HCT116 (cell line): ENCODE measurements around the gene RBM20. TPM values are rescaled to one million over a fixed set of nuclear protein-coding genes. Genes with fewer than 3 reads are reported as not detected.

Experiments
- ATAC-seq: fragments of 200-7000 bp; cut with Tn5 transposase; 2 replicates; pipeline ENCODE4 v1.9.1; 2020; ENCODE audit warnings: mild to moderate bottlenecking, moderate library complexity
- BruUV-seq: library from RNA; stranded (reverse); fragments of 400-500 nt; replicated peaks from 2 replicates; lab custom pipeline; 2021; lab: Mats Ljungman, UMichigan
- CTCF ChIA-PET: fragments of 300-600 bp; sonication (Branson Sonifier 250); formaldehyde crosslinking; loops from one replicate; lab custom pipeline; 2021; ENCODE audit warnings: antibody characterized with exemption; lab: Charles Lee
- POLR2A ChIA-PET: fragments of 300-600, 350-600 bp; sonication (Branson Sonifier 250); formaldehyde crosslinking; loops from one replicate; lab custom pipeline; 2021; ENCODE audit warnings: antibody characterized with exemption; lab: Charles Lee
- RAD21 ChIA-PET, 2 experiments: fragments of 300-600 bp; sonication (Branson Sonifier 250); formaldehyde crosslinking; loops; one replicate each; lab custom pipeline; 2023; ENCODE audit warnings: low total read pairs in 2 of 2; ENCODE audit not compliant: uncharacterized antibody in 2 of 2, unreplicated experiment in 2 of 2, low non-redundant PET in 1 of 2; lab: Charles Lee
- DNase-seq: peaks from one replicate; pipeline ENCODE4 v3.0.0-alpha.2; 2010; ENCODE audit warnings: low read depth, low spot score
- H2AFZ ChIP-seq: fragments of 200-600 bp; shearing (Covaris generic), sonication (generic); 2 replicates; pipeline ENCODE4 v1.6.1; 2017; ENCODE audit warnings: low read depth, mixed run types, mixed read lengths, antibody characterized with exemption, low read length; ENCODE audit not compliant: poor library complexity, severe bottlenecking
- H3K27ac ChIP-seq: 2 replicates; pipeline ENCODE4 v1.5.1; 2012; ENCODE audit warnings: low read depth, low read length
- H3K27me3 ChIP-seq: fragments of 200-600 bp; sonication (generic); 2 replicates; pipeline ENCODE4 v1.6.1; 2016; ENCODE audit warnings: mixed run types, low read length, mixed read lengths; ENCODE audit not compliant: insufficient read depth
- H3K36me3 ChIP-seq, 2 experiments: fragments of 200-500 bp in 1 of 2; fragments of 200-600 bp in 1 of 2; sonication (Bioruptor generic) in 1 of 2; sonication (generic) in 1 of 2; 2 replicates each; pipeline versions ENCODE4 v1.5.1 to v1.6.1; 2014 to 2016; ENCODE audit warnings: low read length in 2 of 2, inconsistent platforms in 1 of 2, mixed read lengths in 1 of 2, mixed run types in 1 of 2; ENCODE audit not compliant: insufficient read depth in 2 of 2, control insufficient read depth in 1 of 2
- H3K4me1 ChIP-seq, 2 experiments: fragments of 200-600 bp in 1 of 2; sonication (generic) in 1 of 2; 2 replicates each; pipeline versions ENCODE4 v1.5.1 to v1.6.1; 2012 to 2017; ENCODE audit warnings: low read length in 2 of 2, inconsistent platforms in 1 of 2, mild to moderate bottlenecking in 1 of 2, mixed read lengths in 1 of 2, mixed run types in 1 of 2, moderate library complexity in 1 of 2; ENCODE audit not compliant: insufficient read depth in 2 of 2, control insufficient read depth in 1 of 2
- H3K4me2 ChIP-seq: fragments of 200-600 bp; sonication (generic); 2 replicates; pipeline ENCODE4 v1.6.1; 2017; ENCODE audit warnings: mixed run types, low read length, mixed read lengths
- H3K4me3 ChIP-seq, 2 experiments: fragments of 200-600 bp in 1 of 2; sonication (generic) in 1 of 2; replicated peaks in 1 of 2; 2 replicates each; pipeline ENCODE4 v1.5.1; 2011 to 2016; ENCODE audit warnings: low read length in 2 of 2, control low read depth in 1 of 2, low read depth in 1 of 2, mild to moderate bottlenecking in 1 of 2, mixed read lengths in 1 of 2, mixed run types in 1 of 2
- H3K79me2 ChIP-seq: fragments of 200-600 bp; sonication (generic); 2 replicates; pipeline ENCODE4 v1.6.1; 2017; ENCODE audit warnings: mild to moderate bottlenecking, mixed run types, low read length, moderate library complexity, mixed read lengths; ENCODE audit not compliant: insufficient read depth
- H3K9ac ChIP-seq: fragments of 200-600 bp; sonication (generic); 2 replicates; pipeline ENCODE4 v1.6.1; 2016; ENCODE audit warnings: low read length, mixed read lengths
- H3K9me2 ChIP-seq: fragments of 200-600 bp; sonication (generic), shearing (Covaris generic); 2 replicates; pipeline ENCODE4 v1.6.1; 2017; ENCODE audit warnings: mixed run types, mild to moderate bottlenecking, moderate library complexity; ENCODE audit not compliant: insufficient read depth
- H3K9me3 ChIP-seq, 2 experiments: fragments of 200-500 bp in 1 of 2; fragments of 200-600 bp in 1 of 2; sonication (Bioruptor generic) in 1 of 2; sonication (generic) in 1 of 2; 2 replicates each; pipeline ENCODE4 v1.6.1; 2014 to 2017; ENCODE audit warnings: low read length in 2 of 2, mixed read lengths in 2 of 2, inconsistent platforms in 1 of 2, low read depth in 1 of 2, mild to moderate bottlenecking in 1 of 2, mixed run types in 1 of 2, moderate library complexity in 1 of 2; ENCODE audit not compliant: control insufficient read depth in 1 of 2, insufficient read depth in 1 of 2
- H4K20me1 ChIP-seq: fragments of 200-600 bp; sonication (generic), shearing (Covaris generic); 2 replicates; pipeline ENCODE4 v1.6.1; 2017; ENCODE audit warnings: mixed run types, mild to moderate bottlenecking, moderate library complexity; ENCODE audit not compliant: insufficient read depth
- CBX3 ChIP-seq: IDR thresholded peaks from 2 replicates; pipeline ENCODE4 v1.6.1; 2012; ENCODE audit warnings: low read depth
- ELF1 ChIP-seq: IDR thresholded peaks from 2 replicates; pipeline ENCODE4 v1.6.1; 2012; ENCODE audit warnings: low read depth, borderline replicate concordance
- EZH2 ChIP-seq: fragments of 200-600 bp; sonication (generic); IDR thresholded peaks from 2 replicates; pipeline ENCODE4 v1.6.1; 2017; ENCODE audit warnings: antibody characterized with exemption, mixed run types
- EZH2phosphoT487 ChIP-seq: fragments of 200-600 bp; IDR thresholded peaks from 2 replicates; pipeline ENCODE4 v1.6.1; 2018; ENCODE audit warnings: antibody characterized with exemption, borderline replicate concordance
- FOSL1 ChIP-seq: IDR thresholded peaks from 2 replicates; pipeline ENCODE4 v1.6.1; 2012; ENCODE audit warnings: low read depth
- JUND ChIP-seq: IDR thresholded peaks from 2 replicates; pipeline ENCODE4 v1.6.1; 2012
- POLR2A ChIP-seq: IDR thresholded peaks from 2 replicates; pipeline ENCODE4 v1.7.0; 2011; ENCODE audit warnings: borderline replicate concordance; ENCODE audit not compliant: insufficient read depth, insufficient read length; ENCODE audit errors: extremely low read depth
- RAD21 ChIP-seq: IDR thresholded peaks from 2 replicates; pipeline ENCODE4 v1.6.1; 2012; ENCODE audit warnings: low read depth, mild to moderate bottlenecking
- SRF ChIP-seq: IDR thresholded peaks from 2 replicates; pipeline ENCODE4 v1.6.1; 2012; ENCODE audit warnings: low read depth
- YY1 ChIP-seq: IDR thresholded peaks from 2 replicates; pipeline ENCODE4 v1.6.1; 2011; ENCODE audit warnings: low read length, low read depth, moderate library complexity, mild to moderate bottlenecking; ENCODE audit not compliant: insufficient replicate concordance; ENCODE audit errors: extremely low read depth
- ZFX ChIP-seq: fragments of 450-650 bp; IDR thresholded peaks from 2 replicates; pipeline ENCODE4 v1.6.1; 2017
- ZNF274 ChIP-seq: fragments of 200-500 bp; sonication (Bioruptor generic); IDR thresholded peaks from 2 replicates; pipeline ENCODE4 v1.6.1; 2014; ENCODE audit warnings: mild to moderate bottlenecking, low read depth, low read length, inconsistent platforms
- intact Hi-C: fragments of 100-400 bp; cut with micrococcal nuclease; formaldehyde crosslinking; loops from 2 replicates; pipeline ENCODE4 v1.10.0; 2022
- total RNA-seq: library from RNA; stranded (reverse); gene quantifications from one replicate; pipeline ENCODE4 v1.2.1, GENCODE V29; 2021; ENCODE audit not compliant: unreplicated experiment
- TF ChIP-seq, protein P1 (sequence below): IDR thresholded peaks from 2 replicates; pipeline ENCODE4 v1.6.1; 2012; ENCODE audit warnings: low read depth
- TF ChIP-seq, protein P2 (sequence below): IDR thresholded peaks from 2 replicates; pipeline ENCODE4 v1.6.1; 2012
- TF ChIP-seq, protein P3 (sequence below), 3 experiments: fragments of 200-600 bp in 1 of 3; sonication (generic) in 1 of 3; IDR thresholded peaks in 2 of 3; conservative IDR thresholded peaks in 1 of 3; 2 replicates each; pipeline ENCODE4 v1.5.1; 2012 to 2017; ENCODE audit warnings: low read depth in 2 of 3, low read length in 2 of 3, antibody characterized with exemption in 1 of 3, borderline replicate concordance in 1 of 3, control low read depth in 1 of 3, mild to moderate bottlenecking in 1 of 3, mixed read lengths in 1 of 3, mixed run types in 1 of 3, moderate library complexity in 1 of 3; ENCODE audit not compliant: insufficient read depth in 1 of 3
- TF ChIP-seq, protein P4 (sequence below): IDR thresholded peaks from 2 replicates; pipeline ENCODE4 v1.6.1; 2011; ENCODE audit warnings: mild to moderate bottlenecking, low read length, moderate library complexity; ENCODE audit not compliant: insufficient replicate concordance; ENCODE audit errors: extremely low read depth
- TF ChIP-seq, protein P5 (sequence below): IDR thresholded peaks from 2 replicates; pipeline ENCODE4 v1.6.1; 2012

The RBM20 gene
- total RNA-seq, 1 experiment from 2014 or later: 2.0 TPM

DNA sequence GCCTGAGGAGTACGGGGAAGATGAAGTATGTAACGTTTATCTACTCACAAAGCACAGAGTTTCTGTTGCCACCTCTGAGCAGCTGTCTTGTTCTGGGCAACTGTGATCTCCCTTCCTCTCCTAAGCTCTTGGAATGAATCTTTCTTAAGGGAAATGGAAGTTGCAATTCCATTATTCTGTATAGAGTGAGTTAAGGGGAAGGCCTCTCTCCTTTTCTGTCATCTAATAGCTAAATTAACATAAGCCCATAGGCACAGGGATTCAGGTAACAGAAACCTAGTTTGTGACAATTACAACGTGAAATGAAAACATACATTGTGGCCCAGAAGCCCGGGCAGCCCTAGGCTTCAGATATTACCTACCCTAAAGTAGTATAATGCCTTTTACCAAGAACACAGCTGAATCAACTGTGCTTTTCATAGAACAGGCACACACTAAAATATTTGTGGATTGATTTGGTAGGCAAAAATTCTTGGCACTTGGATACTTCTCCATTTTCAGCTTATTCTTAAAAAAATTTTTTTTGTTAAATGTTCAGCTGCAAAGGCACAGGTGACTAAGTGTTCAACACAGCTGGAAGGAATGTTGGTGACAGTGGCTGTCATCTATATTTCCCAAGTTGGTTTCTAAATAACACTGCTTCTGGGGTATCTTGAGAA lies 223.8 kb downstream of the RBM20 start:
- no peaks in the 10 kb centered on the region for H3K79me2 ChIP-seq
- TF ChIP-seq, protein P1, sequence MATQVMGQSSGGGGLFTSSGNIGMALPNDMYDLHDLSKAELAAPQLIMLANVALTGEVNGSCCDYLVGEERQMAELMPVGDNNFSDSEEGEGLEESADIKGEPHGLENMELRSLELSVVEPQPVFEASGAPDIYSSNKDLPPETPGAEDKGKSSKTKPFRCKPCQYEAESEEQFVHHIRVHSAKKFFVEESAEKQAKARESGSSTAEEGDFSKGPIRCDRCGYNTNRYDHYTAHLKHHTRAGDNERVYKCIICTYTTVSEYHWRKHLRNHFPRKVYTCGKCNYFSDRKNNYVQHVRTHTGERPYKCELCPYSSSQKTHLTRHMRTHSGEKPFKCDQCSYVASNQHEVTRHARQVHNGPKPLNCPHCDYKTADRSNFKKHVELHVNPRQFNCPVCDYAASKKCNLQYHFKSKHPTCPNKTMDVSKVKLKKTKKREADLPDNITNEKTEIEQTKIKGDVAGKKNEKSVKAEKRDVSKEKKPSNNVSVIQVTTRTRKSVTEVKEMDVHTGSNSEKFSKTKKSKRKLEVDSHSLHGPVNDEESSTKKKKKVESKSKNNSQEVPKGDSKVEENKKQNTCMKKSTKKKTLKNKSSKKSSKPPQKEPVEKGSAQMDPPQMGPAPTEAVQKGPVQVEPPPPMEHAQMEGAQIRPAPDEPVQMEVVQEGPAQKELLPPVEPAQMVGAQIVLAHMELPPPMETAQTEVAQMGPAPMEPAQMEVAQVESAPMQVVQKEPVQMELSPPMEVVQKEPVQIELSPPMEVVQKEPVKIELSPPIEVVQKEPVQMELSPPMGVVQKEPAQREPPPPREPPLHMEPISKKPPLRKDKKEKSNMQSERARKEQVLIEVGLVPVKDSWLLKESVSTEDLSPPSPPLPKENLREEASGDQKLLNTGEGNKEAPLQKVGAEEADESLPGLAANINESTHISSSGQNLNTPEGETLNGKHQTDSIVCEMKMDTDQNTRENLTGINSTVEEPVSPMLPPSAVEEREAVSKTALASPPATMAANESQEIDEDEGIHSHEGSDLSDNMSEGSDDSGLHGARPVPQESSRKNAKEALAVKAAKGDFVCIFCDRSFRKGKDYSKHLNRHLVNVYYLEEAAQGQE: no peak
- TF ChIP-seq SRF (no peak), ELF1 (no peak), EZH2phosphoT487 (no peak), POLR2A (no peak), CBX3 (no peak), ZFX (no peak), FOSL1 (no peak), RAD21 (no peak), JUND (no peak), YY1 (no peak), EZH2 (no peak), ZNF274 (no peak)
- TF ChIP-seq, protein P2, sequence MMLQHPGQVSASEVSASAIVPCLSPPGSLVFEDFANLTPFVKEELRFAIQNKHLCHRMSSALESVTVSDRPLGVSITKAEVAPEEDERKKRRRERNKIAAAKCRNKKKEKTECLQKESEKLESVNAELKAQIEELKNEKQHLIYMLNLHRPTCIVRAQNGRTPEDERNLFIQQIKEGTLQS: no peak
- TF ChIP-seq, protein P3, sequence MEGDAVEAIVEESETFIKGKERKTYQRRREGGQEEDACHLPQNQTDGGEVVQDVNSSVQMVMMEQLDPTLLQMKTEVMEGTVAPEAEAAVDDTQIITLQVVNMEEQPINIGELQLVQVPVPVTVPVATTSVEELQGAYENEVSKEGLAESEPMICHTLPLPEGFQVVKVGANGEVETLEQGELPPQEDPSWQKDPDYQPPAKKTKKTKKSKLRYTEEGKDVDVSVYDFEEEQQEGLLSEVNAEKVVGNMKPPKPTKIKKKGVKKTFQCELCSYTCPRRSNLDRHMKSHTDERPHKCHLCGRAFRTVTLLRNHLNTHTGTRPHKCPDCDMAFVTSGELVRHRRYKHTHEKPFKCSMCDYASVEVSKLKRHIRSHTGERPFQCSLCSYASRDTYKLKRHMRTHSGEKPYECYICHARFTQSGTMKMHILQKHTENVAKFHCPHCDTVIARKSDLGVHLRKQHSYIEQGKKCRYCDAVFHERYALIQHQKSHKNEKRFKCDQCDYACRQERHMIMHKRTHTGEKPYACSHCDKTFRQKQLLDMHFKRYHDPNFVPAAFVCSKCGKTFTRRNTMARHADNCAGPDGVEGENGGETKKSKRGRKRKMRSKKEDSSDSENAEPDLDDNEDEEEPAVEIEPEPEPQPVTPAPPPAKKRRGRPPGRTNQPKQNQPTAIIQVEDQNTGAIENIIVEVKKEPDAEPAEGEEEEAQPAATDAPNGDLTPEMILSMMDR (IDR thresholded peaks at IDR 0.05 in 2 of 3, conservative IDR thresholded peaks at IDR 0.05 in 1 of 3; ENCODE audit: borderline replicate concordance in 1 of 3, insufficient read depth in 1 of 3, low read depth in 2 of 3, low read length in 2 of 3): no peak
- TF ChIP-seq, protein P4, sequence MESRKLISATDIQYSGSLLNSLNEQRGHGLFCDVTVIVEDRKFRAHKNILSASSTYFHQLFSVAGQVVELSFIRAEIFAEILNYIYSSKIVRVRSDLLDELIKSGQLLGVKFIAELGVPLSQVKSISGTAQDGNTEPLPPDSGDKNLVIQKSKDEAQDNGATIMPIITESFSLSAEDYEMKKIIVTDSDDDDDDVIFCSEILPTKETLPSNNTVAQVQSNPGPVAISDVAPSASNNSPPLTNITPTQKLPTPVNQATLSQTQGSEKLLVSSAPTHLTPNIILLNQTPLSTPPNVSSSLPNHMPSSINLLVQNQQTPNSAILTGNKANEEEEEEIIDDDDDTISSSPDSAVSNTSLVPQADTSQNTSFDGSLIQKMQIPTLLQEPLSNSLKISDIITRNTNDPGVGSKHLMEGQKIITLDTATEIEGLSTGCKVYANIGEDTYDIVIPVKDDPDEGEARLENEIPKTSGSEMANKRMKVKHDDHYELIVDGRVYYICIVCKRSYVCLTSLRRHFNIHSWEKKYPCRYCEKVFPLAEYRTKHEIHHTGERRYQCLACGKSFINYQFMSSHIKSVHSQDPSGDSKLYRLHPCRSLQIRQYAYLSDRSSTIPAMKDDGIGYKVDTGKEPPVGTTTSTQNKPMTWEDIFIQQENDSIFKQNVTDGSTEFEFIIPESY: no peak
- TF ChIP-seq, protein P5, sequence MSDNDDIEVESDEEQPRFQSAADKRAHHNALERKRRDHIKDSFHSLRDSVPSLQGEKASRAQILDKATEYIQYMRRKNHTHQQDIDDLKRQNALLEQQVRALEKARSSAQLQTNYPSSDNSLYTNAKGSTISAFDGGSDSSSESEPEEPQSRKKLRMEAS: no peak
- no TSS peak for BruUV-seq
- H3K9me3 ChIP-seq: no peaks in the 10 kb centered on the region
- H4K20me1 ChIP-seq: no peaks in the 10 kb centered on the region
- CTCF ChIA-PET: no interaction called here
- RAD21 ChIA-PET: no interaction called here
- DNase-seq: no peak
- no peak overlapping the region for H3K27ac ChIP-seq
- POLR2A ChIA-PET: no interaction called here
- ATAC-seq: no peak
- no peaks in the 10 kb centered on the region for H3K36me3 ChIP-seq
- intact Hi-C loops: no loop called here
- no peak overlapping the region for H3K4me3 ChIP-seq
- peak overlapping the region; percentile 28 for H2AFZ ChIP-seq
- H3K9me2 ChIP-seq: no peaks in the 10 kb centered on the region
- no peaks in the 10 kb centered on the region for H3K27me3 ChIP-seq
- H3K4me1 ChIP-seq: peaks cover 18 to 35% of the 10 kb centered on the region in 2 experiments
- H3K9ac ChIP-seq: no peak overlapping the region
- H3K4me2 ChIP-seq: no peak overlapping the region
